ENCODE results near the gene TUBB3.
"Not testable (repeated sequence)": the region's sequence is repeated elsewhere in the genome, so short reads cannot be mapped to it uniquely, and the experiment has no call there.

Gene TUBB3

GRCh38 chr16:89968074-89968473 lies 44.9 kb downstream of the TUBB3 start:
- DNase-seq = not testable (repeated sequence)

- no peak for DNase-seq
Observed at GRCh38 chr16:89969741-89970410, 46.7 kb downstream of the TUBB3 start.

GRCh38 chr16:89971495-89972243 lies 48.5 kb downstream of the TUBB3 start:
- no peak for DNase-seq

GRCh38 chr16:89972244-89973234 lies 49.4 kb downstream of the TUBB3 start:
- peak; percentile 73 for DNase-seq

GRCh38 chr16:89973235-89973634 lies 50.1 kb downstream of the TUBB3 start:
- DNase-seq = no peak

- DNase-seq = no peak
Observed at GRCh38 chr16:89973654-89974335, 50.7 kb downstream of the TUBB3 start.

DNA sequence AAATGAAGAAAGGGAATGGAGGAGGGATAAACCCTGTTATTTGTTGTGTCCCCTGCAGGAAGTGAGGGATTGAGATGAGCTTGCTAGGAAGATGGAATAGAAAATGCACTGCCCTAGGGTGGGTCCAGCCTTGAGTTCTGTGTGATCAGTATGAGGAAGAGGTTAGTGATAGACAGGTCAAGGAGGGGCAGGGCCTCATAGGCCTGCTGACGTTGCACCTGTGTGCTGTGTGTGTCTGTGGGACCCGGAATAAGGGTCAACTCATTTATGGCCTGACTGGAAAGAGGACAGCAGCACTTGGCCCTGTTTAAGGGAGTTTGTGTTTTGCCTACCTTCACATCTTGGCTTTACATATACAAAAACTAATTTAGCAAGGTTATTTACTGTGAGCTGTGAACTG lies 51.7 kb downstream of the TUBB3 start:
- no peak for DNase-seq

DNA sequence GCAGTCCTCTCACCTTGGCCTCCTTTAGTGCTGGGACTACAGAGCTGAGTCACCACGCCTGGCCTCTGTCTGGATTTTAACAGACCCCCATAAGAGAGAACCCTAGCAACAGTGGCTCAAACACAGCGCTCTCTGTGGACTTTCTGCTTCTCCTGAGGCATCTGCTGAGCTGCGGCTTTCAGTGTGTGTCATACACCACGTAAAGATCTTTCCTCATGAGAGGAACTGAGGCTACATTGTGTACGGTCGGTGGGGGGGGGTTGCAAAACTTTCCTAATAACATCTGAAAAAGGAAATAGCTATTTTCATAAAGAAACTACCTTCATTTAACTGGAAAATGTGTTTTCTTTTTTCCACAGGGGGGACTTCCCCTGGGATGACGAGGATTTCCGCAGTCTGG lies 58.3 kb downstream of the TUBB3 start:
- no peak for DNase-seq

DNA sequence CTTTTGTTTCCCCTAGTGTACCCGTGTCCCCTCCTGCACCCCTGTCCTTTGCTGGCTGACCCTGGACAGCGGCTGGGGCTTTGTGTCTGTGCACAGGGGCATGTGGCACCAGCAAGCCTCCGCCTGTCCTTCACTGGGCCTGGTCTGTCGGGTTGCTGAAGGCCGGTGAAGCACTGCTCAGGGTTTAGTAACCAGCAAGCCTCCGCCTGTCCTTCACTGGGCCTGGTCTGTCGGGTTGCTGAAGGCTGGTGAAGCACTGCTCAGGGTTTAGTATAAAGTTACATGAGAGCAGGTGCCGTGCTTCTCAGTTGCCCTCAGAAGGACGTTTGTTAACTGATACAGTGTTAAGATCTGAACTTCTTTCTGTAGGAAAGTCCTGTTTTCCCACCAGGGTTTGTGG lies 59.2 kb downstream of the TUBB3 start:
- DNase-seq = no peak

- DNase-seq = no peak
Observed at GRCh38 chr16:89983536-89983935, 60.4 kb downstream of the TUBB3 start.

GRCh38 chr16:89984216-89984615 lies 61.1 kb downstream of the TUBB3 start:
- DNase-seq = no peak

DNA sequence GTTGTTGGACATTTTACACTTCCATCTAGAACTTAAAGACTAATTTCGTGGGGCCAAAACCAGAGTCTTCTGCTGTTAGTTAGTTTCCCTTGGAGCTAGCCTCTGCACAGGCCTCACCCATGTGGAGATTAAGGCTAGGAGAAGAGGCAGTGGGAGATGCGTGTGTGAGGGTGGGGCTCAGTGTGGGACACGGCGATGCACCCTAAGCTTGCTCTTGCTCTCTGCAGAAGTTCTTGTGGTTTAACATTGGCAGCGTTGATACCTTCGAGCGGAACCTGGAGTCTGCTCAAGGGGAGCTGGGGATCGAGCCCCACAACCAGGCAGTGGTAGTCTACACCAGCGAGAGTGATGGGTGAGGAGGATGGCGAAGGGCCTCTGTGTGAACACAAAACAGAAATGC lies 62.1 kb downstream of the TUBB3 start:
- DNase-seq = no peak

Measured in NCI-H187 (cell line).